ENCODE data around the gene FAM50A.

FAM50A gene

GRCh38 chrX:154490021-154490413, 46.1 kb downstream of the FAM50A start (continued):
- TF ChIP-seq KLF17 (tag by site-specific recombination; IDR thresholded peaks at IDR 0.05) (0 out of 2 replicates have a peak, but pooled peaks have one; percentile 44), ZNF571 (tag by site-specific recombination; IDR thresholded peaks at IDR 0.05) (no peak), ZNF341 (tag by site-specific recombination; IDR thresholded peaks at IDR 0.05; ENCODE audit: low read depth) (peak; percentile 72), ZSCAN30 (tag by site-specific recombination; IDR thresholded peaks at IDR 0.05) (no peak), ZNF366 (tag by site-specific recombination; conservative IDR thresholded peaks at IDR 0.05) (no peak), ZNF501 (tag by site-specific recombination; IDR thresholded peaks at IDR 0.05) (no peak), ZNF157 (tag by site-specific recombination; IDR thresholded peaks at IDR 0.05) (no peak), ZNF302 (tag by site-specific recombination; IDR thresholded peaks at IDR 0.05; ENCODE audit: low read depth) (no peak), ZNF621 (tag by site-specific recombination; IDR thresholded peaks at IDR 0.05) (no peak), IKZF3 (tag by site-specific recombination; IDR thresholded peaks at IDR 0.05) (no peak), ZXDB (tag by site-specific recombination; IDR thresholded peaks at IDR 0.05) (0 out of 2 replicates have a peak, but pooled peaks have one; percentile 26), ZNF18 (tag by site-specific recombination; IDR thresholded peaks at IDR 0.05) (no peak), ZBTB1 (tag by site-specific recombination; IDR thresholded peaks at IDR 0.05) (no peak), YY1 (tag by site-specific recombination; IDR thresholded peaks at IDR 0.05) (0 out of 2 replicates have a peak, but pooled peaks have one; percentile 15), ZNF19 (tag by site-specific recombination; IDR thresholded peaks at IDR 0.05; ENCODE audit: low read depth) (no peak), SETDB1 (IDR thresholded peaks at IDR 0.05; ENCODE audit: insufficient read length, low read length) (no peak), KLF9 (tag by site-specific recombination; IDR thresholded peaks at IDR 0.05; ENCODE audit: low read depth) (no peak), GLIS2 (tag by site-specific recombination; IDR thresholded peaks at IDR 0.05) (peak; percentile 53; the same call in 1 of the 2 replicates), ZBTB11 (tag by site-specific recombination; conservative IDR thresholded peaks at IDR 0.05; ENCODE audit: low read depth) (0 out of 2 replicates have a peak, but pooled peaks have one; percentile 21), ZNF155 (tag by site-specific recombination; IDR thresholded peaks at IDR 0.05) (no peak), ZNF792 (tag by site-specific recombination; IDR thresholded peaks at IDR 0.05) (no peak), SP3 (tag by site-specific recombination; IDR thresholded peaks at IDR 0.05) (no peak), GLI4 (tag by site-specific recombination; IDR thresholded peaks at IDR 0.05) (no peak), ATF2 (tag by site-specific recombination; IDR thresholded peaks at IDR 0.05; ENCODE audit: low read depth) (no peak), OSR2 (tag by site-specific recombination; IDR thresholded peaks at IDR 0.05) (no peak), KLF1 (tag by site-specific recombination; IDR thresholded peaks at IDR 0.05) (no peak), ZNF510 (tag by site-specific recombination; IDR thresholded peaks at IDR 0.05; ENCODE audit: insufficient replicate concordance) (no peak), ZNF398 (tag by site-specific recombination; IDR thresholded peaks at IDR 0.05) (peak; percentile 49; the same call in 1 of the 2 replicates), ZNF394 (tag by site-specific recombination; IDR thresholded peaks at IDR 0.05; ENCODE audit: borderline replicate concordance) (no peak), ZNF704 (tag by site-specific recombination; IDR thresholded peaks at IDR 0.05) (no peak), ZNF600 (tag by site-specific recombination; IDR thresholded peaks at IDR 0.05) (peak; percentile 69; the same call in 1 of the 2 replicates), ZNF324 (tag by site-specific recombination; IDR thresholded peaks at IDR 0.05) (no peak)
